ENCODE results near the gene CABYR.

DNA sequence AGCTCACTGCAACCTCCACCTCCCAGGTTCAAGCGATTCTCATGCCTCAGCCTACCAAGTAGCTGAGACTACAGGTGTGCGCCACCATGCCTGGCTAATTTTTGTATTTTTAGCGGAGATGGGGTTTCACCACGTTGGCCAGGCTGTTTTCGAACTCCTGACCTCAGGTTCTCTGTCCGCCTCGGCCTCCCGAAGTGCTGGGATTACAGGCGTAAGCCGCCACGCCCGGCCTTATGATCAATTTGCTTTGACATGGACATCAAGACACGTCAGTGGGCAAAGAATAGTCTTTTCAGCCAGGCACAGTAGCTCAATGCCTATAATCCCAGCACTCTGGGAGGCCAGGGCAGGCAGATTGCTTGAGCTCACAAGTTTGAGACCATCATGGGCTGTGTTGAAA is 48.0 kb upstream of the CABYR start:
- TF ChIP-seq, protein P1, sequence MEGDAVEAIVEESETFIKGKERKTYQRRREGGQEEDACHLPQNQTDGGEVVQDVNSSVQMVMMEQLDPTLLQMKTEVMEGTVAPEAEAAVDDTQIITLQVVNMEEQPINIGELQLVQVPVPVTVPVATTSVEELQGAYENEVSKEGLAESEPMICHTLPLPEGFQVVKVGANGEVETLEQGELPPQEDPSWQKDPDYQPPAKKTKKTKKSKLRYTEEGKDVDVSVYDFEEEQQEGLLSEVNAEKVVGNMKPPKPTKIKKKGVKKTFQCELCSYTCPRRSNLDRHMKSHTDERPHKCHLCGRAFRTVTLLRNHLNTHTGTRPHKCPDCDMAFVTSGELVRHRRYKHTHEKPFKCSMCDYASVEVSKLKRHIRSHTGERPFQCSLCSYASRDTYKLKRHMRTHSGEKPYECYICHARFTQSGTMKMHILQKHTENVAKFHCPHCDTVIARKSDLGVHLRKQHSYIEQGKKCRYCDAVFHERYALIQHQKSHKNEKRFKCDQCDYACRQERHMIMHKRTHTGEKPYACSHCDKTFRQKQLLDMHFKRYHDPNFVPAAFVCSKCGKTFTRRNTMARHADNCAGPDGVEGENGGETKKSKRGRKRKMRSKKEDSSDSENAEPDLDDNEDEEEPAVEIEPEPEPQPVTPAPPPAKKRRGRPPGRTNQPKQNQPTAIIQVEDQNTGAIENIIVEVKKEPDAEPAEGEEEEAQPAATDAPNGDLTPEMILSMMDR (IDR thresholded peaks at IDR 0.05), result no peak
- no peak for TF ChIP-seq POLR2AphosphoS5 (IDR thresholded peaks at IDR 0.05)
